SK-N-SH treated with all-trans-retinoic acid at 6 μM for 48 hours (cell line): Measurements from ENCODE around the gene NRXN2.

Experiments used
- ATAC-seq: fragments of 200-7000 bp; cut with Tn5 transposase; 3 replicates; pipeline ENCODE4 v1.9.1; 2020; ENCODE audit warnings: mild to moderate bottlenecking, moderate library complexity
- ARNTL ChIP-seq: fragments of 450-650 bp; formaldehyde crosslinking; IDR thresholded peaks from 2 replicates; pipeline ENCODE4 v1.5.0; 2020; ENCODE audit warnings: low read depth, mild to moderate bottlenecking, moderate library complexity, borderline replicate concordance
- BACH2 ChIP-seq: fragments of 250-450 bp; sonication (Bioruptor Pico); IDR thresholded peaks from 2 replicates; pipeline ENCODE4 v1.9.0; 2021; ENCODE audit warnings: mild to moderate bottlenecking, borderline replicate concordance
- ESRRG ChIP-seq: fragments of 250-450 bp; sonication (Bioruptor Pico); IDR thresholded peaks from 2 replicates; pipeline ENCODE4 v1.6.1; 2021; ENCODE audit warnings: mild to moderate bottlenecking
- ISL1 ChIP-seq: fragments of 250-450 bp; sonication (Bioruptor Pico); IDR thresholded peaks from 2 replicates; pipeline ENCODE4 v2.1.2; 2022; ENCODE audit warnings: mild to moderate bottlenecking, moderate library complexity
- OSR1 ChIP-seq: fragments of 250-450 bp; sonication (Bioruptor Pico); IDR thresholded peaks from 2 replicates; pipeline ENCODE4 v1.8.0; 2022; ENCODE audit warnings: moderate library complexity, mild to moderate bottlenecking, inconsistent platforms
- PPARA ChIP-seq: fragments of 250-450 bp; sonication (Bioruptor Pico); IDR thresholded peaks from 2 replicates; pipeline ENCODE4 v1.5.0; 2020; ENCODE audit warnings: mild to moderate bottlenecking, borderline replicate concordance
- RARB ChIP-seq: fragments of 250-450 bp; sonication (Bioruptor Pico); IDR thresholded peaks from 2 replicates; pipeline ENCODE4 v1.8.0; 2021; ENCODE audit warnings: mild to moderate bottlenecking, moderate library complexity
- SNAI2 ChIP-seq: fragments of 250-450 bp; sonication (Bioruptor Pico); IDR thresholded peaks from 2 replicates; pipeline ENCODE4 v1.5.0; 2020; ENCODE audit warnings: mild to moderate bottlenecking, moderate library complexity
- TCF4 ChIP-seq: fragments of 250-450 bp; sonication (Bioruptor Pico); IDR thresholded peaks from 2 replicates; pipeline ENCODE4 v1.8.0; 2021; ENCODE audit warnings: mild to moderate bottlenecking, moderate library complexity, borderline replicate concordance
- TOX ChIP-seq: fragments of 250-450 bp; sonication (Bioruptor Pico); IDR thresholded peaks from 2 replicates; pipeline ENCODE4 v1.8.0; 2021; ENCODE audit warnings: mild to moderate bottlenecking, moderate library complexity, borderline replicate concordance
- ZC3H10 ChIP-seq: fragments of 250-450 bp; sonication (Bioruptor Pico); IDR thresholded peaks from 2 replicates; pipeline ENCODE4 v1.5.1; 2021; ENCODE audit warnings: mild to moderate bottlenecking, moderate library complexity
- ZFP30 ChIP-seq: fragments of 450-650 bp; formaldehyde crosslinking; IDR thresholded peaks from 2 replicates; pipeline ENCODE4 v1.5.0; 2022; ENCODE audit warnings: mild to moderate bottlenecking, moderate library complexity
- ZNF70 ChIP-seq: fragments of 450-650 bp; formaldehyde crosslinking; IDR thresholded peaks from 2 replicates; pipeline ENCODE4 v1.5.0; 2020; ENCODE audit warnings: mild to moderate bottlenecking, moderate library complexity
- ZNF8 ChIP-seq: fragments of 450-650 bp; formaldehyde crosslinking; IDR thresholded peaks from 2 replicates; pipeline ENCODE4 v1.5.0; 2020; ENCODE audit warnings: mild to moderate bottlenecking, moderate library complexity
- TF ChIP-seq, protein P1 (sequence below): fragments of 250-450 bp; sonication (Bioruptor Pico); IDR thresholded peaks from 2 replicates; pipeline ENCODE4 v1.5.0; 2020; ENCODE audit warnings: mild to moderate bottlenecking, moderate library complexity
- TF ChIP-seq, protein P2 (sequence below): fragments of 250-450 bp; sonication (Bioruptor Pico); IDR thresholded peaks from 2 replicates; pipeline ENCODE4 v1.5.1; 2020; ENCODE audit warnings: low read depth, mild to moderate bottlenecking, moderate library complexity
- TF ChIP-seq, protein P3 (sequence below): fragments of 250-450 bp; sonication (Bioruptor Pico); IDR thresholded peaks from 2 replicates; pipeline ENCODE4 v1.5.1; 2021; ENCODE audit warnings: mild to moderate bottlenecking, moderate library complexity
- TF ChIP-seq, protein P4 (sequence below): fragments of 250-450 bp; sonication (Bioruptor Pico); IDR thresholded peaks from 2 replicates; pipeline ENCODE4 v1.8.0; 2021; ENCODE audit warnings: low read depth, mild to moderate bottlenecking, moderate library complexity, borderline replicate concordance

The NRXN2 gene

DNA sequence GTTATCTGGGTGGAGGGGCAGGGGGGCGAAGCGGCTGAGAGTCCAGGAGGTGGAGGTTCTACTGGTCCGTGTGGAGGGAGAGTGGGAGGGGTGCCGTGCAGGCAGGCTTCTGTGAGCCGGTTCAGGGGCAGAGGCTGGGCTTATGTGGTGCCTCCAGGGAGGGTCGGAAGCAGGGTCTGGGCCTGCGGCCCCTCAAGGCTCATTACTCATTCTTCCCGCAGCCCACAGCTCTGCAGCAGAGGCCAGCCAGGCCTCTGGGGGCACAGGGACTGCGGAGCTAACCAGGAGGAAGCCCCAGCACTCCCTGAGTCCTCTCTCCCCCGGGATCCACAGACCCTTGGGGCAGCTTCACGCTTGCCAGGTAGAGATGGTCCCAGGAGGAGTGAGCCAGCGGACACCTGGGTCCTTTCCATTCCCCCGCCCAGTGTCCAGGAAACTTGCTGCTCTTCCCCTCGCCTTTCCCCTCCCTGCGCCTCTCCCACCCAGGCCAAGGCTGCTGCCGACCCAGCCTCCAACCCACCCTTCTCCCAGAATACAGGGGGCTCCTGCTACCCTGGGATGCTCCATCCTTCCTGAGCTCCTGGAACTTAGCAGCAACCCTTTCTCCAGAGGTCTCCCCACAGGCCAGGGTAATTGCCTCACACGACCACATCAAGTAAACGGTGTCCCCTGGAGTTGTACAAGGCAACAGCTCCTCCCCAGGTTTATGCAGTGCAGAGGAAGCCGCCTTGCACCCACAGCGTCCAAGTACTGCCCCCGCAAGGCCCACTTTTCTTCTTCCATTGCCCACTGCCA lies 6.3 kb downstream of the NRXN2 start:
- TF ChIP-seq ISL1 (CRISPR knock-in tag) = no peak
- TF ChIP-seq, protein P1, sequence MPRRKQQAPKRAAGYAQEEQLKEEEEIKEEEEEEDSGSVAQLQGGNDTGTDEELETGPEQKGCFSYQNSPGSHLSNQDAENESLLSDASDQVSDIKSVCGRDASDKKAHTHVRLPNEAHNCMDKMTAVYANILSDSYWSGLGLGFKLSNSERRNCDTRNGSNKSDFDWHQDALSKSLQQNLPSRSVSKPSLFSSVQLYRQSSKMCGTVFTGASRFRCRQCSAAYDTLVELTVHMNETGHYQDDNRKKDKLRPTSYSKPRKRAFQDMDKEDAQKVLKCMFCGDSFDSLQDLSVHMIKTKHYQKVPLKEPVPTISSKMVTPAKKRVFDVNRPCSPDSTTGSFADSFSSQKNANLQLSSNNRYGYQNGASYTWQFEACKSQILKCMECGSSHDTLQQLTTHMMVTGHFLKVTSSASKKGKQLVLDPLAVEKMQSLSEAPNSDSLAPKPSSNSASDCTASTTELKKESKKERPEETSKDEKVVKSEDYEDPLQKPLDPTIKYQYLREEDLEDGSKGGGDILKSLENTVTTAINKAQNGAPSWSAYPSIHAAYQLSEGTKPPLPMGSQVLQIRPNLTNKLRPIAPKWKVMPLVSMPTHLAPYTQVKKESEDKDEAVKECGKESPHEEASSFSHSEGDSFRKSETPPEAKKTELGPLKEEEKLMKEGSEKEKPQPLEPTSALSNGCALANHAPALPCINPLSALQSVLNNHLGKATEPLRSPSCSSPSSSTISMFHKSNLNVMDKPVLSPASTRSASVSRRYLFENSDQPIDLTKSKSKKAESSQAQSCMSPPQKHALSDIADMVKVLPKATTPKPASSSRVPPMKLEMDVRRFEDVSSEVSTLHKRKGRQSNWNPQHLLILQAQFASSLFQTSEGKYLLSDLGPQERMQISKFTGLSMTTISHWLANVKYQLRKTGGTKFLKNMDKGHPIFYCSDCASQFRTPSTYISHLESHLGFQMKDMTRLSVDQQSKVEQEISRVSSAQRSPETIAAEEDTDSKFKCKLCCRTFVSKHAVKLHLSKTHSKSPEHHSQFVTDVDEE (CRISPR knock-in tag) = no peak
- TF ChIP-seq ZNF8 = no peak
- TF ChIP-seq RARB (CRISPR knock-in tag) = no peak
- no peak for TF ChIP-seq ZNF70 (CRISPR knock-in tag)
- no peak for TF ChIP-seq SNAI2
- TF ChIP-seq, protein P2, sequence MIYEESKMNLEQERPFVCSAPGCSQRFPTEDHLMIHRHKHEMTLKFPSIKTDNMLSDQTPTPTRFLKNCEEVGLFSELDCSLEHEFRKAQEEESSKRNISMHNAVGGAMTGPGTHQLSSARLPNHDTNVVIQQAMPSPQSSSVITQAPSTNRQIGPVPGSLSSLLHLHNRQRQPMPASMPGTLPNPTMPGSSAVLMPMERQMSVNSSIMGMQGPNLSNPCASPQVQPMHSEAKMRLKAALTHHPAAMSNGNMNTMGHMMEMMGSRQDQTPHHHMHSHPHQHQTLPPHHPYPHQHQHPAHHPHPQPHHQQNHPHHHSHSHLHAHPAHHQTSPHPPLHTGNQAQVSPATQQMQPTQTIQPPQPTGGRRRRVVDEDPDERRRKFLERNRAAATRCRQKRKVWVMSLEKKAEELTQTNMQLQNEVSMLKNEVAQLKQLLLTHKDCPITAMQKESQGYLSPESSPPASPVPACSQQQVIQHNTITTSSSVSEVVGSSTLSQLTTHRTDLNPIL (CRISPR knock-in tag) = no peak
- no peak for TF ChIP-seq ESRRG (CRISPR knock-in tag)
- TF ChIP-seq ZFP30 (CRISPR knock-in tag) = no peak
- TF ChIP-seq BACH2 = no peak
- no peak for TF ChIP-seq PPARA (CRISPR knock-in tag)
- no peak for TF ChIP-seq ZC3H10 (CRISPR knock-in tag)
- no peak for TF ChIP-seq OSR1
- TF ChIP-seq, protein P3, sequence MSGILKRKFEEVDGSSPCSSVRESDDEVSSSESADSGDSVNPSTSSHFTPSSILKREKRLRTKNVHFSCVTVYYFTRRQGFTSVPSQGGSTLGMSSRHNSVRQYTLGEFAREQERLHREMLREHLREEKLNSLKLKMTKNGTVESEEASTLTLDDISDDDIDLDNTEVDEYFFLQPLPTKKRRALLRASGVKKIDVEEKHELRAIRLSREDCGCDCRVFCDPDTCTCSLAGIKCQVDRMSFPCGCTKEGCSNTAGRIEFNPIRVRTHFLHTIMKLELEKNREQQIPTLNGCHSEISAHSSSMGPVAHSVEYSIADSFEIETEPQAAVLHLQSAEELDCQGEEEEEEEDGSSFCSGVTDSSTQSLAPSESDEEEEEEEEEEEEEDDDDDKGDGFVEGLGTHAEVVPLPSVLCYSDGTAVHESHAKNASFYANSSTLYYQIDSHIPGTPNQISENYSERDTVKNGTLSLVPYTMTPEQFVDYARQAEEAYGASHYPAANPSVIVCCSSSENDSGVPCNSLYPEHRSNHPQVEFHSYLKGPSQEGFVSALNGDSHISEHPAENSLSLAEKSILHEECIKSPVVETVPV (CRISPR knock-in tag) = no peak
- ATAC-seq = peak; percentile 23; the same call in 2 of the 3 replicates

DNA sequence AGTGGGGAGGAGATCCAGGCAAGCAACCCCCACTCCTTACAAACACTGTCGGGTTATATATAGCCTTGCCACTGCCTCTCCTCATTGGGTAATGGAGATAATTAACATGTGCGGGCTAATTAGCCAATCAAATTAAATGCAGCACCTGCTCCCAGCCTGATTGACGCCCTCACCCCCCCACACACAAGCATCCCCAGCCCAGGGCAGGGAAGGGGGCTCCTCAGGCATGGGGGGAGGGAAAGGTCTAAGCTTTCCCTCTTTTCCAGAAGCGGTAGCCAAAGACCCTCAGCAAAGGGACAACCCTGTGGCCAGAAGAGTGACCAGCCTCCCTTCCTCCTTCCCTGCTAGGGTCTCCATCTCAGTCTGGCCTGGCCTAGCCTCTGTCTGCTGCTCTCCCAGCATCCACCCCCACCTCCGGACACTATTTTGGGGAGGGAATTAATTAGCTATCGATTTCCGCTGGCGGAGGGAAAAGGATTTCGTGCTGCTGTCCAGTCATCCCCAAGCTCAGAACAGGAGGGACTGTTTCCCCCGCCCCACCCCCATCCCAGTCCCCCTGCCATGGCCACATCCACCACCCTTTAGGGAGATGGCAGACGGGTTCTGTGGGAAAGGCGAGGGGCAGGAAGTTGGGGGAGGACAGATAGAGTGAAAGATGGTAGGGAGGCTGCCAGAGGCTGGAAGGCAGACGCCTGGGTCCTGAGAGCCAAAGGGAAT lies 7.1 kb downstream of the NRXN2 start:
- TF ChIP-seq ESRRG (CRISPR knock-in tag) = no peak
- TF ChIP-seq, protein P2 (CRISPR knock-in tag) = no peak
- ATAC-seq = no peak

DNA sequence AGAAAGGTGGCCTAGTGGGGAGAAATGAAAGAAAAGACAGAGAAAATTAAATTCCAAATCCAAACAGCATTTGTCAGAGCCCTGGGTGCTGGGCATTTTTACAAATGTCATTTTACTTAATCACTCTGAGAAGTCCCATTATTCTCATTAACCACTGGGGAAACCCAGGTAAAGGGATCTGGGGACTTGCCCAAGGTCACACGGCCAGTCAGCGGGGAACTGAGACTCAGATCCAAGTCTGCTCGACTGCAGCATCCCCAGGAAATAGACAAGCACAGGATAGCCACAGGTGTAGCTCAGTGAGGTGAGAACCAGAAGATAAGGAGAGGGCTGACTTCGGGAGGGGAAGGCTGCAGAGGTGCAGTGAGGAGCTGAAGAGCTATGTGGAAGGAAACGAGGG lies 7.9 kb downstream of the NRXN2 start:
- ATAC-seq = no peak
- TF ChIP-seq ZC3H10 (CRISPR knock-in tag) (no peak), ZNF70 (CRISPR knock-in tag) (no peak)
- TF ChIP-seq, protein P4, sequence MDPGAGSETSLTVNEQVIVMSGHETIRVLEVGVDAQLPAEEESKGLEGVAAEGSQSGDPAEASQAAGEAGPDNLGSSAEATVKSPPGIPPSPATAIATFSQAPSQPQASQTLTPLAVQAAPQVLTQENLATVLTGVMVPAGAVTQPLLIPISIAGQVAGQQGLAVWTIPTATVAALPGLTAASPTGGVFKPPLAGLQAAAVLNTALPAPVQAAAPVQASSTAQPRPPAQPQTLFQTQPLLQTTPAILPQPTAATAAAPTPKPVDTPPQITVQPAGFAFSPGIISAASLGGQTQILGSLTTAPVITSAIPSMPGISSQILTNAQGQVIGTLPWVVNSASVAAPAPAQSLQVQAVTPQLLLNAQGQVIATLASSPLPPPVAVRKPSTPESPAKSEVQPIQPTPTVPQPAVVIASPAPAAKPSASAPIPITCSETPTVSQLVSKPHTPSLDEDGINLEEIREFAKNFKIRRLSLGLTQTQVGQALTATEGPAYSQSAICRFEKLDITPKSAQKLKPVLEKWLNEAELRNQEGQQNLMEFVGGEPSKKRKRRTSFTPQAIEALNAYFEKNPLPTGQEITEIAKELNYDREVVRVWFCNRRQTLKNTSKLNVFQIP (CRISPR knock-in tag) = no peak

DNA sequence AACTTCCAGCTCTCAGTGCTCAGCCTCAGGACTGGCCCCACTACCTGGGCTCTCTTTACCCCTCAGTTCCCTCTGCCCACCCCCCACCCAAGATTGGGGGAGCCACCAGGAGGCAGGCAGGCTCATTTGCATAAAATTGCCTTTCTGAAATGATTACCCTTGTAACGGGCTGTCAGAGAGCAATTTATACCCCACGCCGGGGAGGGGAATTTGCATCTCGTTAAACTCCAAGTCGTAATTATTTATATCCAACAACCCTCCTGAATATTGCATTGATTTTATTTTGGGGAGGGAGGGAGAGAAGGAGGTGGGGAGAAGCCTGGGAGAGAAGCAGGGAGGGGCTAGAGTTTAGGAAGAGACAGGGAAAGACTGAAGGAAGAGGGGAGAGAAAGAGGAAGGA lies 8.3 kb downstream of the NRXN2 start:
- TF ChIP-seq ZFP30 (CRISPR knock-in tag) (no peak), TOX (CRISPR knock-in tag) (no peak), TCF4 (CRISPR knock-in tag) (no peak), ZNF70 (CRISPR knock-in tag) (no peak), ARNTL (no peak), RARB (CRISPR knock-in tag) (no peak), OSR1 (no peak)
- TF ChIP-seq, protein P4 (CRISPR knock-in tag) = no peak
- no peak for ATAC-seq
